Measurements from ENCODE around the gene LRRC75A. TPM values are rescaled to one million over a fixed set of nuclear protein-coding genes. Genes with fewer than 3 reads are reported as not detected.
"Not testable (repeated sequence)": the region's sequence is repeated elsewhere in the genome, so short reads cannot be mapped to it uniquely, and the experiment has no call there.

LRRC75A gene
- total RNA-seq, 1 donor from 2014 or later, result 0.23 TPM

DNA sequence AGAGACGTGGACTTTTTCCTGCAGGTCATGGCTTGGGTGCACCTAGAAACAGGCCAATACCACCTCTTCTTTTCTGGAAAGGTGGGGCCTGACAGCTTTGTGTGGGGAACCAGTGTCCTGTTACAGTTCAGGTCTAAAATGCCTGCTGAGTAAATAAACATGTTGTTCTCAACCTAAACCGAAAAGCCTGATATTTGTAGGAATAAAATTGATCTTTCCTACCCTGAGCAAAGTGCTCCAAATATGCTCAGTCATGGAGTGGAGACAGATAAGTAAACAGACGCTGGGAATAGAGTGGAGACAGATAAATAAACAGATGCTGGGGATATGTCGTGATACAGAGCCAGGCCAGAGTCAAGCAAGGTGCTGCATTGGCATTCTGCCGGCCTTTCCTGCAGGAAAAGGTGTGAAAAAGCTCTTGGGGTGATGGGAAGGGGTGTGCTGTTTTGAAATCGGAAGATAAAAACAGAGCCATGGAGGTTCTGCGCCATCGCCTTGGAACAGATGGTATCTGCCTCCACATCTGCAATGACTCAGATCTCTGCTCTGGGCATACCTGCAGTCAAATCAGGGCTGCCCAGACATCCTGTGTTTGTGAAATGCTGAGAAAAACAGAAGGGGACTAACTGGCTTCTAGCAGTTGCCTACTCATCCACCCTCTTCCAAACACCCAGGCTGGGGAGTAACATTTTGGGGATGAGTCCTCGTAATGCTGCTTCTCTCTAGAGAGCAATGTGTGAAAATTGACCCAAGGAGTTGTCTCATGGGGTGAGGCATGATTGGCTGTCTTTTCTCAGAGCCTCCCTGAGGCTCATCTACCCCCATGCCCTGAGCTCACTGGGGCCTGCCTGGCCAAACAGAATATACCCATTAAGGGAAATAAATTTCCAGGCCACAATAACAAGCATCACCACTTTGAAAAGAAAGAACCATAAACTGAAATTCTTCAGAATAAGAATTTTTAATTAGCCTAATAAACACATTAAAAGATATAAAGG, 93.4 kb downstream of the LRRC75A start:
- no peak for DNase-seq (ENCODE audit: low read depth)
- TF ChIP-seq, protein P1, sequence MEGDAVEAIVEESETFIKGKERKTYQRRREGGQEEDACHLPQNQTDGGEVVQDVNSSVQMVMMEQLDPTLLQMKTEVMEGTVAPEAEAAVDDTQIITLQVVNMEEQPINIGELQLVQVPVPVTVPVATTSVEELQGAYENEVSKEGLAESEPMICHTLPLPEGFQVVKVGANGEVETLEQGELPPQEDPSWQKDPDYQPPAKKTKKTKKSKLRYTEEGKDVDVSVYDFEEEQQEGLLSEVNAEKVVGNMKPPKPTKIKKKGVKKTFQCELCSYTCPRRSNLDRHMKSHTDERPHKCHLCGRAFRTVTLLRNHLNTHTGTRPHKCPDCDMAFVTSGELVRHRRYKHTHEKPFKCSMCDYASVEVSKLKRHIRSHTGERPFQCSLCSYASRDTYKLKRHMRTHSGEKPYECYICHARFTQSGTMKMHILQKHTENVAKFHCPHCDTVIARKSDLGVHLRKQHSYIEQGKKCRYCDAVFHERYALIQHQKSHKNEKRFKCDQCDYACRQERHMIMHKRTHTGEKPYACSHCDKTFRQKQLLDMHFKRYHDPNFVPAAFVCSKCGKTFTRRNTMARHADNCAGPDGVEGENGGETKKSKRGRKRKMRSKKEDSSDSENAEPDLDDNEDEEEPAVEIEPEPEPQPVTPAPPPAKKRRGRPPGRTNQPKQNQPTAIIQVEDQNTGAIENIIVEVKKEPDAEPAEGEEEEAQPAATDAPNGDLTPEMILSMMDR (conservative IDR thresholded peaks at IDR 0.05; ENCODE audit: low read depth, low read length), result no peak
- no peak overlapping the region for H3K4me3 ChIP-seq (ENCODE audit: low read depth, low read length)

DNA sequence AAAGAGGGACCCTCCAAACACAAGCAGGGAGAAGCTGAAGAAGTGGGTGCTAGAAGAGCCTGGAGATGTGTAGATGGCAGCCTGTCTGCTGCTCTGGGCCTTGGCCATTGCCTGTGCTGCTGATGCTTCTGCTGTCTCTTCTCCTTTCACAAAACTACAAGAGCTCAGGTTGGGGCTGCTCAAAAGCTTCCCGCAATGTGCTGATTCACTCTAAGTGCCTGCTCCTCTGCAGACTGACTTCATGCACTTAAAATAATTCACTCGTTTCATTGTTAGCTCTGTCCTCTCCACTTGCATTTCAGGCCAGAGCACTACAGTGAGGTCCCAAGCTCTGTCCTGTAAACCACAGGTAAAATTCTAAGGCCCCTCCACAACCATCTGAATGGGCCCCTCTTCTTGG, 95.3 kb downstream of the LRRC75A start:
- not testable (repeated sequence) for H3K4me3 ChIP-seq (ENCODE audit: low read depth, low read length); DNase-seq (ENCODE audit: low read depth)

DNA sequence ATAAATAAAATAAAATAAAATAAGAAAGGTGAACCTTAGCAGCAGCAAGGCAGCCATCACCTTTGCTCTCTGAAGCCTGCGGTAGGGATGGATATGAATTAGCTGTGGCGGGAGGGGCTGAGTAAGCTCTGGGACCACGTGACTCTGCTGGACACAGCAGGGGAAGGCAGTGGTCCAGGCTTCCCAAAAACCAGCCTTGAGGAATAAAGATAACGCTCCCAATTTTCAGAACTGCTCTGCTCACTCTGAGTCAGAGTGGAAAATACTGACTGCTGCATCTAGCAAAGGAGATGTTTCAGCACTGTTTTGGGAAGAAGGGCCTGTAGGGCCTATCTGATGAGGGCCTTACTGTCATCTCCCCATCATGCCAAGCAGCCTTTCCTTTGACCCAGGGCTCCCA, 96.1 kb downstream of the LRRC75A start:
- not testable (repeated sequence) for H3K4me3 ChIP-seq (ENCODE audit: low read depth, low read length); DNase-seq (ENCODE audit: low read depth)

DNA sequence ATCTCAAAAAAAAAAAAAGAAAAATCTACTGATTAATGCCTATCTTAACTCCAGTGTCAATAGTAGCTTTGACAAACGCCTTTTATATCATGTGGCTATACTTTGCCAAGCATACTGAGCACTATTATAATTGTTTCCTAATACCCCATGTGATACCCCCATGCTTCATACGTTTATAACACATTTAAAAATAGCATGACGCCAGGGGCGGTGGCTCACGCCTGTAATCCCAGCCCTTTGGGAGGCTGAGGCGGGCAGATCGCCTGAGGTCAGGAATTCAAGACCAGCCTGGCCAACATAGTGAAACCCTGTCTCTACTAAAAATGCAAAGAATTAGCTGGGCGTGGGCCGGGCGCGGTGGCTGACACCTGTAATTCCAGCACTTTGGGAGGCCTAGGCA, 99.5 kb downstream of the LRRC75A start:
- H3K4me3 ChIP-seq (ENCODE audit: low read depth, low read length); DNase-seq (ENCODE audit: low read depth): not testable (repeated sequence)

Other genes with a start within 250 kb of the LRRC75A start
- 91.3 and 144 TPM in 2 replicates for gene CENPV, start 138.7 kb downstream of the LRRC75A start, total RNA-seq
- 1,348 and 1,532 TPM in 2 replicates for gene UBB, start 111.1 kb downstream of the LRRC75A start, total RNA-seq
- 8.5 and 28.4 TPM in 2 replicates for gene TRPV2, start 76.6 kb downstream of the LRRC75A start, total RNA-seq
- gene ZNF287, start 77.0 kb upstream of the LRRC75A start, total RNA-seq, result 3.3 and 5.2 TPM in 2 replicates
- gene ZNF624, start 161.7 kb upstream of the LRRC75A start, total RNA-seq, result 1.3 and 1.8 TPM in 2 replicates
- gene CCDC144A, start 198.0 kb upstream of the LRRC75A start, total RNA-seq, result 0.22 and 0.58 TPM in 2 replicates